H1 (cell line): ENCODE data around the gene GGTLC2.

Experiments
- POLR2A ChIP-seq, 2 experiments: IDR thresholded peaks; 1 replicate in 1 of 2; 2 replicates in 1 of 2; pipeline ENCODE4 v1.6.1; 2011; ENCODE audit warnings: low read depth in 2 of 2, low read length in 2 of 2, mild to moderate bottlenecking in 2 of 2; ENCODE audit errors: control extremely low read depth in 1 of 2
- POLR2AphosphoS5 ChIP-seq: IDR thresholded peaks from 2 replicates; pipeline ENCODE4 v1.6.1; 2011; ENCODE audit warnings: low read depth, low read length
- SIN3A ChIP-seq, 2 experiments: IDR thresholded peaks in 1 of 2; conservative IDR thresholded peaks in 1 of 2; 2 replicates each; pipeline ENCODE4 v1.6.1; 2011 to 2012; ENCODE audit warnings: low read length in 2 of 2, improper control_type of control experiment in 1 of 2, low read depth in 1 of 2, mild to moderate bottlenecking in 1 of 2
- TAF1 ChIP-seq: IDR thresholded peaks from 2 replicates; pipeline ENCODE4 v1.6.1; 2011; ENCODE audit warnings: mild to moderate bottlenecking, low read depth, low read length
- TF ChIP-seq, protein P1 (sequence below), 3 experiments: IDR thresholded peaks; 1 replicate in 2 of 3; 2 replicates in 1 of 3; pipeline versions ENCODE4 v1.5.1 to v1.6.1; 2011; ENCODE audit warnings: low read length in 3 of 3, mild to moderate bottlenecking in 3 of 3, inconsistent platforms in 2 of 3, low read depth in 1 of 3, moderate library complexity in 1 of 3; ENCODE audit not compliant: insufficient read depth in 1 of 3; ENCODE audit errors: control extremely low read depth in 1 of 3

DNA sequence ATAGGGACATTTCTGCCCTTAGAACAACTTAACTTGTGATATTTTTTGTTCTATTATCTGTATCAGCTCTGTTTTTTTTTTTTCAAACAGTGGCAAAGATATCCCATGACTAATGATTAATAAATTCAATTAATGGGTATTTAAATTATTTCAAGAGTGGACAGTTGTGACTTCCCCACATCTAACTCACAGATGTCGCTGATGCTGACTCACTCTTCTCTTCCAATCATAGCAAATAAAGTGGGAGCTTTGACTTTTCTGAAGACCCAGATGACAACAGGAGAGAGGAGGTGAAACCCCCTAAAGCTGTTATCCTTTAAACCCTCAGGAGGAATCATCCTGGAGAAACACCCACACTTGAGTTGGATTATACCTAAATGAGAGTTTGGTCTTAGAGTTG, 27.1 kb downstream of the GGTLC2 start:
- TF ChIP-seq POLR2AphosphoS5 (no peak), POLR2A (IDR thresholded peaks at IDR 0.05; ENCODE audit: control extremely low read depth in 1 of 2, low read depth in 2 of 2, low read length in 2 of 2) (no peak), TAF1 (no peak), SIN3A (conservative IDR thresholded peaks at IDR 0.05 in 1 of 2, IDR thresholded peaks at IDR 0.05 in 1 of 2; ENCODE audit: low read depth in 1 of 2, low read length in 2 of 2) (no peak)
- TF ChIP-seq, protein P1, sequence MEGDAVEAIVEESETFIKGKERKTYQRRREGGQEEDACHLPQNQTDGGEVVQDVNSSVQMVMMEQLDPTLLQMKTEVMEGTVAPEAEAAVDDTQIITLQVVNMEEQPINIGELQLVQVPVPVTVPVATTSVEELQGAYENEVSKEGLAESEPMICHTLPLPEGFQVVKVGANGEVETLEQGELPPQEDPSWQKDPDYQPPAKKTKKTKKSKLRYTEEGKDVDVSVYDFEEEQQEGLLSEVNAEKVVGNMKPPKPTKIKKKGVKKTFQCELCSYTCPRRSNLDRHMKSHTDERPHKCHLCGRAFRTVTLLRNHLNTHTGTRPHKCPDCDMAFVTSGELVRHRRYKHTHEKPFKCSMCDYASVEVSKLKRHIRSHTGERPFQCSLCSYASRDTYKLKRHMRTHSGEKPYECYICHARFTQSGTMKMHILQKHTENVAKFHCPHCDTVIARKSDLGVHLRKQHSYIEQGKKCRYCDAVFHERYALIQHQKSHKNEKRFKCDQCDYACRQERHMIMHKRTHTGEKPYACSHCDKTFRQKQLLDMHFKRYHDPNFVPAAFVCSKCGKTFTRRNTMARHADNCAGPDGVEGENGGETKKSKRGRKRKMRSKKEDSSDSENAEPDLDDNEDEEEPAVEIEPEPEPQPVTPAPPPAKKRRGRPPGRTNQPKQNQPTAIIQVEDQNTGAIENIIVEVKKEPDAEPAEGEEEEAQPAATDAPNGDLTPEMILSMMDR (IDR thresholded peaks at IDR 0.05; ENCODE audit: control extremely low read depth in 1 of 3, insufficient read depth in 1 of 3, low read depth in 1 of 3, low read length in 3 of 3) = no peak
